Panc1 (cell line): ENCODE results near the gene RGPD8.
"Not testable (repeated sequence)": the region's sequence is repeated elsewhere in the genome, so short reads cannot be mapped to it uniquely, and the experiment has no call there.

ENCODE experiments used
- CTCF ChIP-seq: fragments of 450-650 bp; IDR thresholded peaks from 2 replicates; pipeline ENCODE4 v1.5.1; 2017; ENCODE audit warnings: mild to moderate bottlenecking
- SIN3A ChIP-seq: IDR thresholded peaks from 2 replicates; pipeline ENCODE4 v1.6.1; 2012; ENCODE audit warnings: low read depth, mild to moderate bottlenecking, low read length, moderate library complexity, borderline replicate concordance; ENCODE audit not compliant: insufficient read depth

- TF ChIP-seq CTCF, SIN3A: not testable (repeated sequence)
Observed at GRCh38 chr2:112444256-112444655, 10.8 kb upstream of the RGPD8 start.
